H9 (cell line): ENCODE data around the gene BCL11B. TPM values are rescaled to one million over a fixed set of nuclear protein-coding genes. Genes with fewer than 3 reads are reported as not detected.

Experiments used
- DNase-seq: peaks from one replicate; pipeline ENCODE4 v3.0.0-alpha.2; 2017
- H2AFZ ChIP-seq: one replicate; pipeline ENCODE4 v1.6.1; 2013; ENCODE audit warnings: mild to moderate bottlenecking, low read length, control low read depth, moderate library complexity
- H2AK5ac ChIP-seq: 2 replicates; pipeline ENCODE4 v1.6.1; 2013; ENCODE audit warnings: low read length, control low read depth, mixed read lengths; ENCODE audit not compliant: insufficient read length
- H2BK120ac ChIP-seq: one replicate; pipeline ENCODE4 v1.6.1; 2013; ENCODE audit warnings: low read depth, mild to moderate bottlenecking, low read length, control low read depth, inconsistent platforms; ENCODE audit not compliant: poor library complexity, severe bottlenecking
- H2BK12ac ChIP-seq: 2 replicates; pipeline ENCODE4 v1.6.1; 2013; ENCODE audit warnings: low read length, control low read depth, mixed read lengths, low read depth; ENCODE audit not compliant: insufficient read length
- H2BK15ac ChIP-seq: 2 replicates; pipeline ENCODE4 v1.6.1; 2013; ENCODE audit warnings: low read depth, low read length, control low read depth
- H2BK20ac ChIP-seq: one replicate; pipeline ENCODE4 v1.6.1; 2013; ENCODE audit warnings: low read depth, mild to moderate bottlenecking, low read length, control low read depth, inconsistent platforms; ENCODE audit not compliant: poor library complexity, severe bottlenecking
- H2BK5ac ChIP-seq: 2 replicates; pipeline ENCODE4 v1.6.1; 2013; ENCODE audit warnings: low read length, control low read depth, mixed read lengths; ENCODE audit not compliant: insufficient read length
- H3K14ac ChIP-seq: 2 replicates; pipeline ENCODE4 v1.6.1; 2013; ENCODE audit warnings: low read length, control low read depth; ENCODE audit not compliant: insufficient read depth
- H3K18ac ChIP-seq: 2 replicates; pipeline ENCODE4 v1.6.1; 2013; ENCODE audit warnings: low read depth, mild to moderate bottlenecking, mixed read lengths, low read length, control low read depth; ENCODE audit not compliant: insufficient read length
- H3K23ac ChIP-seq: 2 replicates; pipeline ENCODE4 v1.6.1; 2013; ENCODE audit warnings: low read length, control low read depth, mixed read lengths, low read depth; ENCODE audit not compliant: insufficient read length
- H3K23me2 ChIP-seq: 2 replicates; pipeline ENCODE4 v1.6.1; 2013; ENCODE audit warnings: low read depth, mild to moderate bottlenecking, mixed read lengths, low read length, control low read depth; ENCODE audit not compliant: insufficient read length, poor library complexity, severe bottlenecking
- H3K27ac ChIP-seq: 2 replicates; pipeline ENCODE4 v1.5.1; 2013; ENCODE audit warnings: low read length, control low read depth, mixed read lengths, low read depth; ENCODE audit not compliant: insufficient read length
- H3K27me3 ChIP-seq: 2 replicates; pipeline ENCODE4 v1.6.1; 2013; ENCODE audit warnings: low read length, control low read depth, inconsistent platforms; ENCODE audit not compliant: insufficient read depth
- H3K4ac ChIP-seq: 2 replicates; pipeline ENCODE4 v1.6.1; 2013; ENCODE audit warnings: low read depth, mild to moderate bottlenecking, control low read depth, inconsistent platforms, low read length, moderate library complexity
- H3K4me1 ChIP-seq: 2 replicates; pipeline ENCODE4 v1.6.1; 2013; ENCODE audit warnings: low read length, control low read depth, inconsistent platforms; ENCODE audit not compliant: insufficient read depth
- H3K4me2 ChIP-seq: 2 replicates; pipeline ENCODE4 v1.6.1; 2013; ENCODE audit warnings: low read length, control low read depth, mixed read lengths; ENCODE audit not compliant: insufficient read length, insufficient read depth
- H3K56ac ChIP-seq: 2 replicates; pipeline ENCODE4 v1.6.1; 2013; ENCODE audit warnings: low read depth, mild to moderate bottlenecking, mixed read lengths, low read length, control low read depth; ENCODE audit not compliant: insufficient read length
- H3K79me1 ChIP-seq: 2 replicates; pipeline ENCODE4 v1.6.1; 2013; ENCODE audit warnings: low read depth, mild to moderate bottlenecking, moderate library complexity, low read length, control low read depth, inconsistent platforms; ENCODE audit not compliant: insufficient read depth, poor library complexity, severe bottlenecking
- H3K79me2 ChIP-seq: 2 replicates; pipeline ENCODE4 v1.6.1; 2013; ENCODE audit warnings: low read length, control low read depth, inconsistent platforms; ENCODE audit not compliant: insufficient read depth
- H3K9ac ChIP-seq: 2 replicates; pipeline ENCODE4 v1.6.1; 2013; ENCODE audit warnings: low read length, control low read depth, mixed read lengths; ENCODE audit not compliant: insufficient read length; ENCODE audit errors: extremely low read depth
- H3K9me3 ChIP-seq: one replicate; pipeline ENCODE4 v1.6.1; 2013; ENCODE audit warnings: low read depth, low read length, inconsistent platforms; ENCODE audit not compliant: control insufficient read depth
- H3T11ph ChIP-seq: one replicate; pipeline ENCODE4 v1.6.1; 2013; ENCODE audit warnings: mild to moderate bottlenecking, low read length, control low read depth, inconsistent platforms
- H4K20me1 ChIP-seq: one replicate; pipeline ENCODE4 v1.6.1; 2013; ENCODE audit not compliant: control insufficient read depth, insufficient read length, insufficient read depth
- H4K5ac ChIP-seq: 2 replicates; pipeline ENCODE4 v1.6.1; 2013; ENCODE audit warnings: low read depth, mild to moderate bottlenecking, mixed read lengths, low read length, control low read depth; ENCODE audit not compliant: insufficient read length
- H4K8ac ChIP-seq: replicated peaks from 2 replicates; pipeline ENCODE4 v1.6.1; 2013; ENCODE audit warnings: low read length, control low read depth, mixed read lengths, low read depth; ENCODE audit not compliant: insufficient read length
- H4K91ac ChIP-seq: 2 replicates; pipeline ENCODE4 v1.6.1; 2013; ENCODE audit warnings: low read depth, mild to moderate bottlenecking, moderate library complexity, mixed read lengths, low read length, control low read depth; ENCODE audit not compliant: insufficient read length
- H3K27ac Mint-ChIP-seq, 3 experiments: 2 replicates in 2 of 3; 3 replicates in 1 of 3; pipeline ENCODE4 v1.8.0; 2020 to 2021; ENCODE audit warnings: mixed read lengths in 3 of 3, mild to moderate bottlenecking in 1 of 3, moderate library complexity in 1 of 3
- H3K27me3 Mint-ChIP-seq: 2 replicates; pipeline ENCODE4 v1.8.0; 2021; ENCODE audit warnings: low read depth, mild to moderate bottlenecking, moderate library complexity, mixed read lengths
- H3K36me3 Mint-ChIP-seq, 3 experiments: 2 replicates in 2 of 3; 3 replicates in 1 of 3; pipeline ENCODE4 v1.8.0; 2020 to 2021; ENCODE audit warnings: low read depth in 3 of 3, mixed read lengths in 3 of 3; ENCODE audit not compliant: insufficient read depth in 1 of 3
- H3K4me1 Mint-ChIP-seq, 2 experiments: 2 replicates each; pipeline ENCODE4 v1.8.0; 2020; ENCODE audit warnings: mixed read lengths in 2 of 2
- H3K4me3 Mint-ChIP-seq, 2 experiments: 2 replicates in 1 of 2; 3 replicates in 1 of 2; pipeline ENCODE4 v1.8.0; 2020 to 2021; ENCODE audit warnings: mild to moderate bottlenecking in 2 of 2, mixed read lengths in 2 of 2, moderate library complexity in 1 of 2
- H3K9me3 Mint-ChIP-seq, 2 experiments: 2 replicates in 1 of 2; 3 replicates in 1 of 2; pipeline ENCODE4 v1.8.0; 2020; ENCODE audit warnings: mild to moderate bottlenecking in 2 of 2, mixed read lengths in 2 of 2, moderate library complexity in 1 of 2
- WGBS: extraction: QIAGEN DNeasy Blood & Tissue Kit; methylation state at CpG from one replicate; pipeline ENCODE4 v1.1.7; 2013; ENCODE audit warnings: missing lambda C conversion rate, low lambda C conversion rate, mixed read lengths; ENCODE audit not compliant: insufficient read length; ENCODE audit errors: extremely low coverage; 5-methylcytosine and 5-hydroxymethylcytosine counted together
- total RNA-seq: library from RNA; stranded (reverse); gene quantifications from 2 replicates; pipeline ENCODE4 v1.2.1, GENCODE V29; 2021
- TF ChIP-seq, protein P1 (sequence below): fragments of 200-600 bp; sonication (generic); conservative IDR thresholded peaks from 3 replicates; pipeline ENCODE4 v1.8.0; 2021; ENCODE audit warnings: antibody characterized with exemption, mild to moderate bottlenecking

Gene BCL11B
- total RNA-seq, 1 experiment from 2014 or later, result 4.9 TPM

DNA sequence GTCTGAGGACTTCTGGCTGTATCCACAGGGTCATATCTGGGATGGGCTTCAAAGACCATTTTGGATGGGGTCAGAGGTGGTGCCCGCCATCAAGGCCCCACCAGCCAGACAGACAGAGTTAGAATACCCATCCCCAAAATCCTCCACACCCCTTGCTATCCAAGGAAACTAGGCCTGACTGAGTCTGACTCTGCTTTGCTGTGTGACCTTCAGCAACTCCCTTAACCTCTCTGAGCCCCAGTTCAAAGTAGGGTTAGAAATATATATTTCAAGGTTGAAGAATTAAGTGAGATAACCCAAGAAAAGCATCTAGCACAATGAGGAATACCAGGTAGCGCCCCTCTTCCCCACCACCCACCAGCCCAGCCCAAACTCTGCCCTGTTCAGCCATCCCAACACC lies 20.3 kb downstream of the BCL11B start:
- TF ChIP-seq, protein P1, sequence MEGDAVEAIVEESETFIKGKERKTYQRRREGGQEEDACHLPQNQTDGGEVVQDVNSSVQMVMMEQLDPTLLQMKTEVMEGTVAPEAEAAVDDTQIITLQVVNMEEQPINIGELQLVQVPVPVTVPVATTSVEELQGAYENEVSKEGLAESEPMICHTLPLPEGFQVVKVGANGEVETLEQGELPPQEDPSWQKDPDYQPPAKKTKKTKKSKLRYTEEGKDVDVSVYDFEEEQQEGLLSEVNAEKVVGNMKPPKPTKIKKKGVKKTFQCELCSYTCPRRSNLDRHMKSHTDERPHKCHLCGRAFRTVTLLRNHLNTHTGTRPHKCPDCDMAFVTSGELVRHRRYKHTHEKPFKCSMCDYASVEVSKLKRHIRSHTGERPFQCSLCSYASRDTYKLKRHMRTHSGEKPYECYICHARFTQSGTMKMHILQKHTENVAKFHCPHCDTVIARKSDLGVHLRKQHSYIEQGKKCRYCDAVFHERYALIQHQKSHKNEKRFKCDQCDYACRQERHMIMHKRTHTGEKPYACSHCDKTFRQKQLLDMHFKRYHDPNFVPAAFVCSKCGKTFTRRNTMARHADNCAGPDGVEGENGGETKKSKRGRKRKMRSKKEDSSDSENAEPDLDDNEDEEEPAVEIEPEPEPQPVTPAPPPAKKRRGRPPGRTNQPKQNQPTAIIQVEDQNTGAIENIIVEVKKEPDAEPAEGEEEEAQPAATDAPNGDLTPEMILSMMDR, result no peak
- Histone ChIP-seq H3K4me2 (no peak overlapping the region), H3K4me1 (peaks cover 19% of the 10 kb centered on the region), H4K8ac (no peak overlapping the region), H2BK12ac (no peak overlapping the region), H3K27ac (no peak overlapping the region), H2BK15ac (no peak overlapping the region), H2AK5ac (no peak overlapping the region), H3K23me2 (peaks cover 4% of the 10 kb centered on the region), H3K23ac (no peak overlapping the region), H3K56ac (no peak overlapping the region), H2BK120ac (no peak overlapping the region), H2AFZ (no peak overlapping the region), H2BK20ac (no peak overlapping the region), H2BK5ac (no peak overlapping the region), H4K91ac (no peak overlapping the region), H3K79me1 (no peaks in the 10 kb centered on the region), H3K9me3 (no peaks in the 10 kb centered on the region), H4K5ac (no peak overlapping the region), H4K20me1 (peaks cover 2% of the 10 kb centered on the region), H3K27me3 (no peaks in the 10 kb centered on the region), H3K4ac (no peak overlapping the region), H3T11ph (no peak overlapping the region), H3K14ac (no peak overlapping the region), H3K79me2 (peaks cover 3% of the 10 kb centered on the region; the same call in 1 of the 2 replicates), H3K9ac (no peak overlapping the region), H3K18ac (no peak overlapping the region)
- WGBS, result no CpG with 5 or more reads among the region's 2 CpGs
- Mint-ChIP-seq H3K4me3 (no peak overlapping the region), H3K36me3 (peaks cover 0 to 2% (median 1%) of the 10 kb centered on the region in 3 experiments; a peak in 2 of 7 replicates), H3K9me3 (no peaks in the 10 kb centered on the region; a peak in 1 of 5 replicates), H3K27me3 (peaks cover 2% of the 10 kb centered on the region), H3K4me1 (peaks cover 37 to 41% of the 10 kb centered on the region in 2 experiments), H3K27ac (peak overlapping the region in 1 of 3 experiments; percentile 29; a peak in 1 of 7 replicates)
- DNase-seq, result no peak
